B cell (primary cell): ENCODE results near the gene SYMPK.

Source experiments
- EZH2 ChIP-seq: IDR thresholded peaks from 2 replicates; pipeline ENCODE4 v1.6.1; 2012; ENCODE audit warnings: borderline replicate concordance, low read depth, mild to moderate bottlenecking, moderate library complexity, low read length; ENCODE audit not compliant: insufficient read depth, poor library complexity, severe bottlenecking
- TF ChIP-seq, protein P1 (sequence below): fragments of 200-600 bp; IDR thresholded peaks from one replicate; pipeline ENCODE4 v1.8.0; 2022; ENCODE audit warnings: antibody characterized with exemption, mild to moderate bottlenecking

DNA sequence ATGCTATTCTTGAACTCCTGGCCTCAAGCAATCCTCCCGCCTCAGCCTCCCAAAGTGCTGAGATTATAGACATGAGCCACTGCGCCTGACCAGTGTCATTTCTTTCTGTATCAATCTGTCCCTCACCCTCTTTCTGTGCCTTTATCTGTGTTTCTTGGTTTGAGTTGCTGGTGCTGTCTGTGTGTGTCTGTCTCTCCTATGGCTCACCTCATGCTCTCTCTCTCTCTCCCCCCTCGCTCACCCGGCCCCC lies 13.1 kb upstream of the SYMPK start:
- TF ChIP-seq, protein P1, sequence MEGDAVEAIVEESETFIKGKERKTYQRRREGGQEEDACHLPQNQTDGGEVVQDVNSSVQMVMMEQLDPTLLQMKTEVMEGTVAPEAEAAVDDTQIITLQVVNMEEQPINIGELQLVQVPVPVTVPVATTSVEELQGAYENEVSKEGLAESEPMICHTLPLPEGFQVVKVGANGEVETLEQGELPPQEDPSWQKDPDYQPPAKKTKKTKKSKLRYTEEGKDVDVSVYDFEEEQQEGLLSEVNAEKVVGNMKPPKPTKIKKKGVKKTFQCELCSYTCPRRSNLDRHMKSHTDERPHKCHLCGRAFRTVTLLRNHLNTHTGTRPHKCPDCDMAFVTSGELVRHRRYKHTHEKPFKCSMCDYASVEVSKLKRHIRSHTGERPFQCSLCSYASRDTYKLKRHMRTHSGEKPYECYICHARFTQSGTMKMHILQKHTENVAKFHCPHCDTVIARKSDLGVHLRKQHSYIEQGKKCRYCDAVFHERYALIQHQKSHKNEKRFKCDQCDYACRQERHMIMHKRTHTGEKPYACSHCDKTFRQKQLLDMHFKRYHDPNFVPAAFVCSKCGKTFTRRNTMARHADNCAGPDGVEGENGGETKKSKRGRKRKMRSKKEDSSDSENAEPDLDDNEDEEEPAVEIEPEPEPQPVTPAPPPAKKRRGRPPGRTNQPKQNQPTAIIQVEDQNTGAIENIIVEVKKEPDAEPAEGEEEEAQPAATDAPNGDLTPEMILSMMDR, result no peak
- no peak for TF ChIP-seq EZH2
